Psoas muscle (tissue), 8 donors: Measurements from ENCODE around the gene C1orf116. TPM values are rescaled to one million over a fixed set of nuclear protein-coding genes. Genes with fewer than 3 reads are reported as not detected.
"Not testable (repeated sequence)": the region's sequence is repeated elsewhere in the genome, so short reads cannot be mapped to it uniquely, and the experiment has no call there.

ENCODE experiments used
- ATAC-seq, 4 donors: fragments of 200-7000 bp; cut with Tn5 transposase; one replicate each; pipeline ENCODE4 v1.9.1; 2020; ENCODE audit warnings: moderate library complexity in 3 of 4, mild to moderate bottlenecking in 2 of 4
- DNase-seq, 2 donors: peaks; one replicate each; pipeline ENCODE4 v3.0.0-alpha.2; 2020
- H3K27ac ChIP-seq: fragments of 200-600 bp; one replicate; pipeline ENCODE4 v1.8.0; 2022
- H3K27me3 ChIP-seq, 3 donors: fragments of 200-600 bp in 1 of 3; one replicate each; pipeline versions ENCODE4 v1.6.1 to v1.8.0; 2013 to 2022; ENCODE audit warnings: low read length in 2 of 3, mild to moderate bottlenecking in 2 of 3, moderate library complexity in 1 of 3; ENCODE audit not compliant: insufficient read depth in 3 of 3
- H3K36me3 ChIP-seq, 2 donors: fragments of 200-600 bp in 1 of 2; one replicate each; pipeline versions ENCODE4 v1.6.1 to v1.8.0; 2013 to 2022; ENCODE audit warnings: low read depth in 1 of 2, mild to moderate bottlenecking in 1 of 2, moderate library complexity in 1 of 2; ENCODE audit not compliant: insufficient read depth in 1 of 2
- H3K4me1 ChIP-seq: fragments of 200-600 bp; one replicate; pipeline ENCODE4 v1.8.0; 2022
- H3K4me3 ChIP-seq: fragments of 200-600 bp; one replicate; pipeline ENCODE4 v1.8.0; 2022; ENCODE audit warnings: mild to moderate bottlenecking
- H3K9me3 ChIP-seq: fragments of 200-600 bp; one replicate; pipeline ENCODE4 v1.8.0; 2022
- CTCF ChIP-seq: fragments of 200-600 bp; IDR thresholded peaks from one replicate; pipeline ENCODE4 v1.8.0; 2022; ENCODE audit warnings: antibody characterized with exemption
- WGBS, 3 donors: extraction: QIAGEN DNeasy Blood & Tissue Kit; methylation state at CpG; one replicate each; pipeline versions ENCODE4 v1.1.6 to v1.1.7; 2013; 5-methylcytosine and 5-hydroxymethylcytosine counted together
- intact Hi-C, 2 donors: fragments of 100-400 bp; cut with DNase I; formaldehyde crosslinking; loops; one replicate each; pipeline versions ENCODE4 v1.11.0 to v1.14.2; 2022
- polyA plus RNA-seq, 3 donors: library from polyadenylated mRNA; stranded (reverse); fragments of 200-250 nt; gene quantifications; one replicate each; pipeline ENCODE4 v1.2.3, GENCODE V29; 2013
- total RNA-seq, 4 donors: library from RNA; stranded (reverse); fragmentation: NEBNext Ultra II Directional in 2 of 4; extraction: Animal tissue kit (Norgen Biotek cat#: 25700) in 2 of 4; gene quantifications; one replicate each; pipeline versions ENCODE4 v1.2.1 to v1.2.4, GENCODE V29; 2021 to 2023
- donor health status: healthy with polysubstance abuse.
- donor health status: DM: no; HTN: no; CAD: no; lungs with moderate emphysema.
- donor health status: Bipolar disorder and iron deficiency.
- donor health status: healthy.
- donor health status: DM: yes; HTN: yes; CAD: no.
- donor health status: DM: no; HTN: no; CAD: no.
- donor health status: DM: no; HTN: no; CAD: no.
- donor health status: DM: yes; HTN: yes; CAD: no.

Gene C1orf116
- total and polyA plus RNA-seq, 7 donors = 0.12 to 1.4 (median 0.35) TPM

DNA sequence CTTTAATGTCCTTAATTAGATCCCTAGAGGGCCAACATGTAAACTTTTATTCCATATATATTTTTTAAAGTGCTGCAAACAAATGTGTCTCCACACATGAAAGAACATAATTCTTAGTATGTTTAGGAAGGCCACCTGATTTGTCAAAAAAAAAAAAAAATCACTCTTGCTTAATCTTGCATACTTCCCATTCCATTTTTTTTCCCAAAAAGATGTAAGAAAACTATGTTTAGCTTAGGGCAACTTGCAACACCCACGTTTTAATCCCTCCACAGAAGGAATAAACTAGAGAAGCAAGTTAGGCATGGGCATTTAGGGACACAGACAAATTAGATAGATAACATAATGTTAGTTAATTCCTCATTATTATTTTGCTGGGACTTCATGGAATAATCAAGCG, 12.9 kb upstream of the C1orf116 start:
- H3K36me3 ChIP-seq = peaks cover 2 to 16% of the 10 kb centered on the region in 2 donors
- 71 to 82% (median 75%) methylated on average over 2 of the region's 2 CpGs for whole genome bisulfite sequencing, 3 donors
- no peaks in the 10 kb centered on the region for H3K27me3 ChIP-seq
- ATAC-seq = no peak
- TF ChIP-seq CTCF = no peak
- H3K4me1 ChIP-seq = peaks cover 34% of the 10 kb centered on the region
- no peak overlapping the region for H3K27ac ChIP-seq
- no peak overlapping the region for H3K4me3 ChIP-seq
- intact Hi-C loops = loop anchor here in 1 of 2 donors (5.0 kb wide), 1 partner anchor 37 kb away; no protein-coding TSS in a partner anchor
- DNase-seq = no peak
- H3K9me3 ChIP-seq = no peaks in the 10 kb centered on the region

DNA sequence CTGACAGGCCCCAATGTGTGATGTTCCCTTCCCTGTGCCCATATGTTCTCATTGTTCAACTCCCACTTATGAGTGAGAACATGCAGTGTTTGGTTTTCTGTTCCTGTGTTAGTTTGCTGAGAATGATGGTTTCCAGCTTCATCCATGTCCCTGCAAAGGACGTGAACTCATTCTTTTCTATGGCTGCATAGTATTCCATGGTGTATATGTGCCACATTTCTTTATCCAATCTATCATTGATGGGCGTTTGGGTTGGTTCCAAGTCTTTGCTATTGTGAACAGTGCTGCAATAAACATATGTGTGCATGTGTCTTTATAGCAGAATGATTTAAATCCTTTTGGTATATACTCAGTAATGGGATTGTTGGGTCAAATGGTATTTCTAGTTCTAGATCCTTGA, 8.8 kb upstream of the C1orf116 start:
- H3K36me3 ChIP-seq, H3K4me1 ChIP-seq, ATAC-seq, H3K27me3 ChIP-seq, H3K27ac ChIP-seq, intact Hi-C loops, DNase-seq, H3K9me3 ChIP-seq, H3K4me3 ChIP-seq: not testable (repeated sequence)
- 93 to 98% (median 97%) methylated on average over 2 of the region's 2 CpGs for WGBS, 3 donors

GRCh38 chr1:207040181-207040533, 7.6 kb upstream of the C1orf116 start:
- no peak for DNase-seq
- H3K36me3 ChIP-seq = no peaks in the 10 kb centered on the region
- no peak overlapping the region for H3K4me3 ChIP-seq
- H3K9me3 ChIP-seq = no peaks in the 10 kb centered on the region
- TF ChIP-seq CTCF = no peak
- intact Hi-C loops = no loop called here
- whole genome bisulfite sequencing, 3 donors = 73 to 78% (median 77%) methylated on average over 3 of the region's 3 CpGs
- H3K27me3 ChIP-seq = no peaks in the 10 kb centered on the region
- no peaks in the 10 kb centered on the region for H3K4me1 ChIP-seq
- no peak for ATAC-seq
- no peak overlapping the region for H3K27ac ChIP-seq

DNA sequence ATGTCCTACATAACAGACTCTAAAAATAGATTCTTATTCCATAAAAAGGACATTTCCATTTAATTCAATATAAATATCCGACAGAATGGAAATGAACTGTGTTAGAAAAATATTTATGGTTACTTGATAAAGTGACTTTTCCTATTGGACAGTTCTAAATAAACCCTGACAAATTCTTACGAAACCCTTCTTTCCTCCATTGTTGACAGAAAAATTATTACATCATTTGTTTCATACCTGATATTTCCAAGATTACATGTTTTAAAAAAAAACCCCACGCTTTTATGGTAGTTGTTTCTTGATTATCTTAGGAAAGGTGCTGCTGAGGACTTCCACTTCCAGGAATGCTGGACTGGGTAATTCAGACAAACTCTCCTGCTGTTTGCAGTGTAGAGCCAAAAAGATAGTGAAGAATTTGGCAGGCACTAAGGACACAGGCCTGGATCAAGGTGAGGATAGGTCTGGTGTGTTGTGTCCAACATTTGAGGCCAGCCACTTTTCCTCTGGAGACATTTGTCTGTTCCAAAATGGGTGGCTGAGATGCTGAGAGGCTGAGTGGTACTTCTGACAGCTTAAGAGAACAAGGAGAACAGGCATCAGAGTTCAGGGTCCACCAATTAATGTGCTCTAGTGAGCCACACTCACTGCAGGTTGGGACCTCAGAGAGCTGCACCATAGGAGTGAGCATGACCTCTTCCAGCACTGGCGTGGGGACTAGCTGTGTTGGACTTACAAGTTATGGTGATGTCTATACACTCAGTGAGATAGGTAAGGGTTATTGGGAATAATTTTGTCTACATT, 7.0 kb upstream of the C1orf116 start:
- Histone ChIP-seq H3K4me3 (no peak overlapping the region), H3K9me3 (no peaks in the 10 kb centered on the region), H3K4me1 (no peaks in the 10 kb centered on the region), H3K27ac (no peak overlapping the region), H3K36me3 (no peaks in the 10 kb centered on the region), H3K27me3 (no peaks in the 10 kb centered on the region)
- ATAC-seq (no peak), DNase-seq (no peak)
- intact Hi-C loops = no loop called here
- TF ChIP-seq CTCF = no peak
- 88 to 94% (median 91%) methylated on average over 4 of the region's 4 CpGs for WGBS, 3 donors

DNA sequence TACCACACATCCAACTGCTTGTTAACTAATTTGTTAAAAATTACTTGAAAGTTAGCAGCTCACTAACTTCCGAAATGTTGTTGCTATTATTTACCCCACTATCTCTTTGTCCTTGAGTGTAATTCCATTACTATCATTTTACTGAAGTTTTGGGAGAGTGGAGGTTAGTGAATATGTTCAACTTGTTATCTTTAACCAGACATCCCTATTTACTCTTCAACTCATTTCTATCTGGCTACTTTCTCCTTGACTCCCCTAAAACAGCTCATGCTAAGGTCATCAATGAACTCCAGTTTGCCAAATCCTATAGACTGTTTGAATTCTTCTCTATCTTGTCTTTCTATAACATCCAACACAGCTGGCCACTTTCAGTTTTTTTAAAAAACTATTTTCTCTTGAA, 4.3 kb upstream of the C1orf116 start:
- H3K4me3 ChIP-seq = no peak overlapping the region
- intact Hi-C loops = no loop called here
- H3K27me3 ChIP-seq = peaks cover 0 to 2% (median 0%) of the 10 kb centered on the region in 3 donors
- no peak for ATAC-seq
- H3K27ac ChIP-seq = no peak overlapping the region
- H3K36me3 ChIP-seq = no peaks in the 10 kb centered on the region
- no peak for DNase-seq
- TF ChIP-seq CTCF = no peak
- H3K9me3 ChIP-seq = no peaks in the 10 kb centered on the region
- WGBS, 3 donors = 94 to 100% (median 96%) methylated on average over 1 of the region's 1 CpG
- no peaks in the 10 kb centered on the region for H3K4me1 ChIP-seq
